Suprapubic skin (tissue), 4 donors: Measurements from ENCODE around the gene TDRD15. TPM values are rescaled to one million over a fixed set of nuclear protein-coding genes. Genes with fewer than 3 reads are reported as not detected.

Experiments
- DNase-seq, 2 donors: peaks; one replicate each; pipeline ENCODE4 v3.0.0-alpha.2; 2019; ENCODE audit warnings: low spot score in 2 of 2
- H3K27ac ChIP-seq: fragments of 200-600 bp; sonication (generic); one replicate; pipeline ENCODE4 v1.5.1; 2019
- H3K27me3 ChIP-seq: fragments of 200-600 bp; sonication (generic); one replicate; pipeline ENCODE4 v1.5.1; 2019
- H3K36me3 ChIP-seq: fragments of 200-600 bp; sonication (generic); one replicate; pipeline ENCODE4 v1.5.1; 2019
- H3K4me1 ChIP-seq: fragments of 200-600 bp; sonication (generic); one replicate; pipeline ENCODE4 v1.5.1; 2019
- H3K4me3 ChIP-seq: fragments of 200-600 bp; sonication (generic); one replicate; pipeline ENCODE4 v1.5.1; 2019; ENCODE audit warnings: mild to moderate bottlenecking
- H3K9me3 ChIP-seq: fragments of 200-600 bp; sonication (generic); one replicate; pipeline ENCODE4 v1.5.1; 2019
- CTCF ChIP-seq, 2 donors: fragments of 200-600 bp in 1 of 2; fragments of 450-650 bp in 1 of 2; sonication (generic) in 1 of 2; IDR thresholded peaks; one replicate each; pipeline ENCODE4 v1.5.1; 2016 to 2019; ENCODE audit warnings: antibody characterized with exemption in 2 of 2, mild to moderate bottlenecking in 1 of 2, moderate library complexity in 1 of 2
- EP300 ChIP-seq: sonication (generic); formaldehyde crosslinking; IDR thresholded peaks from one replicate; pipeline ENCODE4 v1.6.1; 2017; ENCODE audit warnings: antibody characterized with exemption
- POLR2A ChIP-seq, 2 donors: fragments of 450-650 bp; IDR thresholded peaks; one replicate each; pipeline ENCODE4 v1.6.1; 2017; ENCODE audit warnings: antibody characterized with exemption in 2 of 2, mild to moderate bottlenecking in 2 of 2, moderate library complexity in 2 of 2
- POLR2AphosphoS5 ChIP-seq, 3 donors: sonication (generic); formaldehyde crosslinking; IDR thresholded peaks; one replicate each; pipeline ENCODE4 v1.6.1; 2017; ENCODE audit warnings: antibody characterized with exemption in 3 of 3
- WGBS: methylation state at CpG from one replicate; pipeline ENCODE4 v1.1.5; 2018; 5-methylcytosine and 5-hydroxymethylcytosine counted together
- total RNA-seq, 4 donors: library from RNA; depleted of rRNA; stranded (reverse); fragments of >200 nt; gene quantifications; one replicate each; pipeline ENCODE4 v1.1.0, GENCODE V29; 2016

The TDRD15 gene
- total RNA-seq, 4 donors from 2014 or later: 0.19 TPM; not detected in 3

GRCh38 chr2:21111012-21111411 lies 12.8 kb upstream of the TDRD15 start:
- Histone ChIP-seq H3K4me3 (no peak overlapping the region), H3K9me3 (no peaks in the 10 kb centered on the region), H3K27ac (no peak overlapping the region), H3K4me1 (no peaks in the 10 kb centered on the region), H3K27me3 (peaks cover 3% of the 10 kb centered on the region), H3K36me3 (no peaks in the 10 kb centered on the region)
- TF ChIP-seq CTCF (IDR thresholded peaks at IDR 0.05) (no peak), EP300 (no peak), POLR2AphosphoS5 (IDR thresholded peaks at IDR 0.05) (no peak), POLR2A (IDR thresholded peaks at IDR 0.05) (no peak)
- DNase-seq: no peak
- WGBS: 83% methylated on average over 1 of the region's 1 CpG

GRCh38 chr2:21117688-21118087 lies 6.1 kb upstream of the TDRD15 start:
- no peak for DNase-seq
- no peaks in the 10 kb centered on the region for H3K36me3 ChIP-seq

GRCh38 chr2:21118302-21118920 lies 5.4 kb upstream of the TDRD15 start:
- H3K9me3 ChIP-seq: no peaks in the 10 kb centered on the region
- no peaks in the 10 kb centered on the region for H3K36me3 ChIP-seq
- no peaks in the 10 kb centered on the region for H3K4me1 ChIP-seq
- H3K4me3 ChIP-seq: no peak overlapping the region
- H3K27ac ChIP-seq: no peak overlapping the region
- DNase-seq: no peak
- 34% methylated on average over 3 of the region's 3 CpGs for WGBS
- H3K27me3 ChIP-seq: no peaks in the 10 kb centered on the region
- TF ChIP-seq CTCF (IDR thresholded peaks at IDR 0.05) (peak in 1 of 2 donors; percentile 38), POLR2AphosphoS5 (IDR thresholded peaks at IDR 0.05) (no peak)

More at GRCh38 chr2:21117688-21118087, 6.1 kb upstream of the TDRD15 start:
- H3K27me3 ChIP-seq: no peaks in the 10 kb centered on the region
- H3K4me1 ChIP-seq: no peaks in the 10 kb centered on the region
- TF ChIP-seq CTCF (IDR thresholded peaks at IDR 0.05): no peak
- TF ChIP-seq POLR2A (IDR thresholded peaks at IDR 0.05): no peak
- no peak for TF ChIP-seq EP300
- no peak for TF ChIP-seq POLR2AphosphoS5 (IDR thresholded peaks at IDR 0.05)
- H3K9me3 ChIP-seq: no peaks in the 10 kb centered on the region
- H3K4me3 ChIP-seq: no peak overlapping the region
- H3K27ac ChIP-seq: no peak overlapping the region

GRCh38 chr2:21131861-21132260 lies 8.1 kb downstream of the TDRD15 start:
- H3K9me3 ChIP-seq: no peaks in the 10 kb centered on the region
- H3K4me3 ChIP-seq: no peak overlapping the region
- H3K4me1 ChIP-seq: no peaks in the 10 kb centered on the region
- no peaks in the 10 kb centered on the region for H3K36me3 ChIP-seq
- TF ChIP-seq POLR2AphosphoS5 (IDR thresholded peaks at IDR 0.05): no peak
- no peak overlapping the region for H3K27ac ChIP-seq
- DNase-seq: no peak
- WGBS: 82% methylated on average over 5 of the region's 5 CpGs
- no peaks in the 10 kb centered on the region for H3K27me3 ChIP-seq

- H3K27me3 ChIP-seq: no peaks in the 10 kb centered on the region
- no peak overlapping the region for H3K27ac ChIP-seq
- no peaks in the 10 kb centered on the region for H3K4me1 ChIP-seq
- no peaks in the 10 kb centered on the region for H3K36me3 ChIP-seq
- no peaks in the 10 kb centered on the region for H3K9me3 ChIP-seq
- H3K4me3 ChIP-seq: no peak overlapping the region
- WGBS: 82% methylated on average over 2 of the region's 2 CpGs
- DNase-seq: no peak
- TF ChIP-seq CTCF (IDR thresholded peaks at IDR 0.05): no peak
- no peak for TF ChIP-seq POLR2AphosphoS5 (IDR thresholded peaks at IDR 0.05)
- TF ChIP-seq POLR2A (IDR thresholded peaks at IDR 0.05): no peak
- TF ChIP-seq EP300: no peak
Observed at GRCh38 chr2:21135585-21135984, 11.8 kb downstream of the TDRD15 start.

GRCh38 chr2:21142149-21142548 lies 18.4 kb downstream of the TDRD15 start:
- no peaks in the 10 kb centered on the region for H3K27me3 ChIP-seq
- no peak for TF ChIP-seq POLR2AphosphoS5 (IDR thresholded peaks at IDR 0.05)
- no peak for TF ChIP-seq CTCF (IDR thresholded peaks at IDR 0.05)
- TF ChIP-seq POLR2A (IDR thresholded peaks at IDR 0.05): no peak
- H3K4me1 ChIP-seq: no peaks in the 10 kb centered on the region
- H3K27ac ChIP-seq: no peak overlapping the region
- DNase-seq: no peak
- 62% methylated on average over 2 of the region's 2 CpGs for WGBS
- H3K4me3 ChIP-seq: no peak overlapping the region
- H3K9me3 ChIP-seq: no peaks in the 10 kb centered on the region
- no peaks in the 10 kb centered on the region for H3K36me3 ChIP-seq
